ENCODE measurements around the gene A4GNT.

Gene A4GNT

DNA sequence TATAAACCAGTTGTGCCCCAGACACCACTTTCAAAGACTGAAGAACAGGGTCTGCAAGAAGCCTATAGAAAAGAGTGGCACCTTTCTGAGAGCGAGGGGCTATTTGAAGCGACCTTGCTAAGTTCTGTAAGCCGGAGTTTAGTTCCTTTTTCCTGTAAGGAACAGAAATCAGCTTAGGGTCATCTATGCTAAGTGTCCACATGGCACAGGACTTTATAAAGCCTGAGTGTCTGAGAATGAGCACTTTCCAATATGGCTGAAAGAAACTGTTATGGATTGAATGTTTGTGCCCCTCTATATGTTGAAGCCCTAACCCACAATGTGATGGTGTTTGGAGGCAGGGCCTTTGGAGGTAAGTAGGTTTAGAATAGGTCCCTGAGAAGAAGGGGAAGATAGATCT lies 4.0 kb upstream of the A4GNT start:
- H3K4me3 ChIP-seq (ENCODE audit: control insufficient read depth, low read depth, low read length), result no peak overlapping the region
- no peak for DNase-seq (ENCODE audit: low read depth)
- TF ChIP-seq, protein P1, sequence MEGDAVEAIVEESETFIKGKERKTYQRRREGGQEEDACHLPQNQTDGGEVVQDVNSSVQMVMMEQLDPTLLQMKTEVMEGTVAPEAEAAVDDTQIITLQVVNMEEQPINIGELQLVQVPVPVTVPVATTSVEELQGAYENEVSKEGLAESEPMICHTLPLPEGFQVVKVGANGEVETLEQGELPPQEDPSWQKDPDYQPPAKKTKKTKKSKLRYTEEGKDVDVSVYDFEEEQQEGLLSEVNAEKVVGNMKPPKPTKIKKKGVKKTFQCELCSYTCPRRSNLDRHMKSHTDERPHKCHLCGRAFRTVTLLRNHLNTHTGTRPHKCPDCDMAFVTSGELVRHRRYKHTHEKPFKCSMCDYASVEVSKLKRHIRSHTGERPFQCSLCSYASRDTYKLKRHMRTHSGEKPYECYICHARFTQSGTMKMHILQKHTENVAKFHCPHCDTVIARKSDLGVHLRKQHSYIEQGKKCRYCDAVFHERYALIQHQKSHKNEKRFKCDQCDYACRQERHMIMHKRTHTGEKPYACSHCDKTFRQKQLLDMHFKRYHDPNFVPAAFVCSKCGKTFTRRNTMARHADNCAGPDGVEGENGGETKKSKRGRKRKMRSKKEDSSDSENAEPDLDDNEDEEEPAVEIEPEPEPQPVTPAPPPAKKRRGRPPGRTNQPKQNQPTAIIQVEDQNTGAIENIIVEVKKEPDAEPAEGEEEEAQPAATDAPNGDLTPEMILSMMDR (conservative IDR thresholded peaks at IDR 0.05; ENCODE audit: control insufficient read depth, insufficient read depth, low read depth, low read length), result no peak

DNA sequence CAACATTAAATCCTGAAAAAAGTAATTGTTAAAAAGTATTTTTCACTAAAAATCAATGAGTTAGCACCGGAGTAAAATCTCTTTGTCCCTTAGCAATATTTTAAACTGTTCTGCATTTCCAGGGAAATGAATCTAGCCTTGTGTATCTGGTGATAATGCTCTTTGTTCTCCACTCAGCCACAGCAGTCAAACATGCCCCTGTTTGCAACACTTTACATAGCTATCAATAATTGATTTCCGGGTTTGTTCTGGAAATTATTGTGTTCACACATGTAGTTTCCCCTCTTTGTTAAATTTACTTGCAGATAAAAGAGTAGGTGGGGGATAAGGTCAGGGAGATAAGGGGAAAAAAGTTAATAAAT lies 3.6 kb upstream of the A4GNT start:
- no peak overlapping the region for H3K4me3 ChIP-seq (ENCODE audit: control insufficient read depth, low read depth, low read length)
- no peak for DNase-seq (ENCODE audit: low read depth)
- TF ChIP-seq, protein P1 (conservative IDR thresholded peaks at IDR 0.05; ENCODE audit: control insufficient read depth, insufficient read depth, low read depth, low read length), result no peak

DNA sequence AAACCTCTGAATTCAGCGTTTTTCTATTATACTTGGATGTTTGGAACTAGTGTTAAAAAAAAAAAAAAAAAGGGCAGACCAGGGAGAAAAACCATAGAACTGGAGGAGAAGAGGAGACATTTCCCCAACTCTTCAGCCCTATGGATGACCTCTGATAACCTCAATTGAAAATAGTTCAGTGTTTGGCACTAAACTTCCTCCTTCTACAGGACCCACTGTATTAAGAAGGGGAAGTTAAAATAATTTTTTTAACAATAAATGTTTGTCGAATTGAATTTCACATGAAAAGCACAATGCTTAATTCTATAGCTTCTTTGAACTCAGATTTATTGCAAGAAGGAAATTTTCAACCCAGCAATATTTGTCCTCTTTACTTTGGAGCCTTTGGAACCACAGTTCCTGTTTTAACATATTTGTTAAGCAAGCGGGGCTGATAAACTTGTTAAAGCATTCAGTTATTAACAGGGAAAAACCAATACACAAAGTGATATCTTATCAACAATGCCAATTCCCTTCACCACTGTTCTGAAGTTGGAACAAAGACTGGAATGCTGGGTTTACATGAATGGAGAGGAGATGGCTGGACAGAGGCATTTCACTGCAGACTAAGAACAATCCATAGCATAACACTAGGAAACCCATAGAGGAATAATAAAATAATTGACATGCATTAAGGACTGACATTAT lies 3.1 kb upstream of the A4GNT start:
- TF ChIP-seq, protein P1 (conservative IDR thresholded peaks at IDR 0.05; ENCODE audit: control insufficient read depth, insufficient read depth, low read depth, low read length), result no peak
- DNase-seq (ENCODE audit: low read depth), result no peak
- no peak overlapping the region for H3K4me3 ChIP-seq (ENCODE audit: control insufficient read depth, low read depth, low read length)

DNA sequence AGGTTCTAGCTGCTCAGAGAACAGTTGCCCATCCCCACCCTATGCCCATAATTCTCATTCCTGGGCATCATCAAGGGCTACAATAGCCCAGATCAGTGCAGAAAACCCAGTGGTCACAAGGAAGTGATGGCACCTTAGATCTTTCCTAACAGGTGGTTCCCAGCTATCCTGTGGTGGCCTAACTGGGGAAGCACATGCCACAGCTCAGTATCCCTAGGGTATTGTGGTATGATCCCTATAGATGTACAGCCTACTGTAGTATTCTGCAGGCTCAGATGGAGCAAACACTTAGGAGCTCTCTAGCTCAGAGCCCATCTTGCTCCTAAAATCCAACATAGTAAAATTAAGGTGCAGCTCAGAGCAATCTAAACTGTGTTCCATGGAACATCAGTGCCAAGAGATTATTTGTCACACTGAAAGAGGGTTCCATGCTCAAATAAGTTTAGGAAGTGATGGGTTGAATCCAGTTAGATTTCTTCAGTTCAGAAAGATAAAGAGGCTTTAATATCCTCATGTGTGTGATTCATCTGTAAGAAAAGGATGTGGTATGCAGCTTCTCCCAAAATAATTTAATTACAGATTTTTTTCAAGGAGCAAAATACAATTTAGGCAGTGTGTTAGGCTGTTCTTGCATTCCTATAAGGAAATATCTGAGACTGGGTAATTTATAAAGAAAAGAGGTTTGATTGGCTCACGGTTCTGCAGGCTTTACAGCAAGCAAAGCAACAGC lies 4.4 kb downstream of the A4GNT start:
- no peak overlapping the region for H3K4me3 ChIP-seq (ENCODE audit: control insufficient read depth, low read depth, low read length)
- DNase-seq (ENCODE audit: low read depth), result no peak
- TF ChIP-seq, protein P1 (conservative IDR thresholded peaks at IDR 0.05; ENCODE audit: control insufficient read depth, insufficient read depth, low read depth, low read length), result no peak

DNA sequence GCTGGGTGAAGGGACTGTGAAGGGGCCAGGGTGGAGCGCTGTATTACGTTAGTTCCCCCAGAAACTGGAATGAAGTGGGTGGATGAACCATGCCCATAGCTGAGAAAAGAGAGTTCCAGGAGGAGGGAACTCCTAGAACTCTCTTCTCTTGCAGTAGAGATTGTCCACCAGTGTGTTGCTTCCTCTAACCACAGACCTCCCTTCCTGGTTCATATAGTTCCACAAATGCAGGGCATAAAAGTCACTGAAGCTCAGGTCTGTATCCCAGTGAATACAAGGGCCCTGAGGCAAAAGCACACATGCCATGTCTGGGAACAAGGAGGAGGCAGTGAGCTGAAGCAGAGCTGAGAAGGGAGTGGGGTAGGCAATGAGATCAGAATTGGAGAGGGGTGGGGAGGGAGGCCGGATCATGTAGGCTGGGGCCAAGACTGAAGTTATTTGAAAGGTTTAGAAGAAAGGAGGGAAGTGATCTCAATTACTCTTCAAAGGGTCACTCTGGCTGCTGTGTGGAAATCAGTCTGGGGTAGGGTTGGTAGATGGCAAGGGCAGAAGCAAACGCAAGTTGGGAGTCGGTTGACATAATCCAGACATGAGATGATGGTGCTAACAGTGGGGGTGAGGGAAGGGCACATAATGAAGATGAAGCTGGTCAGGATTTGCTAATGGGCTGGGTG lies 6.5 kb downstream of the A4GNT start:
- peak overlapping the region; percentile 1 for H3K4me3 ChIP-seq (ENCODE audit: control insufficient read depth, low read depth, low read length)
- peak; percentile 75 for DNase-seq (ENCODE audit: low read depth)
- TF ChIP-seq, protein P1 (conservative IDR thresholded peaks at IDR 0.05; ENCODE audit: control insufficient read depth, insufficient read depth, low read depth, low read length), result no peak

DNA sequence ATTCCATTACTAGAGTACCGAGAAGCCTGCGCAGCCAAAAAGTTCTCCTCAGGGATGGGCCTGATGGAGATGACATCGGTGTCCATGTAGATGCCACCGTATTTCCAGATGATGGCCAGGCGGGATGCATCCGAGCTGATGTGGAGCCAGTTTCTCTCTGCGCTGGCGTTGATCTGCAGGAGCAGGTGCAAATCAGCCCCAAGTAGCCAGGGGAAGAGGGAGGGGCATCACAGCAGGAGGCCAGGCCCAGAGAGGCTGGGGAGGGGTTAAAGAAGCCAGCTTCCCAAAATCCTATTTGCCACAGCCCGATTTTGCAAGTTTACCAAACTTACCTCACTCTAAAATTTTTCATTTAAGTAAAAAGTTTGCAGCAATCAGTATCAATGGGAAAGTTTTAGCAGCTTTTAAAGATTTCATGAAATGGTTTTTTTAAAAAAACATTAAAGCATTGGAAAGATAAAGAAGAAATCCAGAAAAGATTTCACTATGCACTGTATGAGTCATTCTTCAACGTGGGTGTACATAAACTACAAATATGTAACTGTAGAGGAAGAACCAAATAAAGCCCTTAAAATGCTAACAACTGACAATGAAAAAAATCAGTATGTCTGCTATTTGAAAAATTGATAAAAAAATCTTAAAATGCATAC lies 7.4 kb downstream of the A4GNT start:
- peak; percentile 68 for DNase-seq (ENCODE audit: low read depth)
- peak overlapping the region; percentile 10 for H3K4me3 ChIP-seq (ENCODE audit: control insufficient read depth, low read depth, low read length)
- TF ChIP-seq, protein P1 (conservative IDR thresholded peaks at IDR 0.05; ENCODE audit: control insufficient read depth, insufficient read depth, low read depth, low read length), result no peak
